K562 (cell line): ENCODE data around the gene MRGPRF. TPM values are rescaled to one million over a fixed set of nuclear protein-coding genes. Genes with fewer than 3 reads are reported as not detected.

Experiments
- COPS2 ChIP-seq: fragments of 450-650 bp; conservative IDR thresholded peaks from 2 replicates; pipeline ENCODE4 v1.6.1; 2016; ENCODE audit warnings: mild to moderate bottlenecking, moderate library complexity
- DNMT1 ChIP-seq: fragments of 450-650 bp; IDR thresholded peaks from 2 replicates; pipeline ENCODE4 v1.6.1; 2016; ENCODE audit warnings: antibody characterized with exemption, mild to moderate bottlenecking
- ESRRB ChIP-seq: fragments of 250-450 bp; sonication (Bioruptor Pico); IDR thresholded peaks from 2 replicates; pipeline ENCODE4 v1.5.0; 2020; ENCODE audit warnings: mild to moderate bottlenecking, moderate library complexity, borderline replicate concordance
- GABPA ChIP-seq: fragments of 200-800 bp; sonication (Bioruptor generic); conservative IDR thresholded peaks from 2 replicates; pipeline ENCODE4 v1.6.1; 2016; ENCODE audit warnings: low read depth, missing genetic modification characterization, missing compliant biosample characterization
- HDAC1 ChIP-seq, 2 experiments: fragments of 450-650 bp; IDR thresholded peaks; 2 replicates each; pipeline ENCODE4 v1.6.1; 2016 to 2017; ENCODE audit warnings: inconsistent platforms in 1 of 2, mild to moderate bottlenecking in 1 of 2, moderate library complexity in 1 of 2
- KDM2B ChIP-seq: fragments of 250-450 bp; sonication (Bioruptor Pico); IDR thresholded peaks from 2 replicates; pipeline ENCODE4 v1.8.0; 2021; ENCODE audit warnings: mild to moderate bottlenecking, moderate library complexity
- MEF2A ChIP-seq: IDR thresholded peaks from 2 replicates; pipeline ENCODE4 v1.6.1; 2011; ENCODE audit warnings: low read depth, mild to moderate bottlenecking, low read length, moderate library complexity; ENCODE audit not compliant: control insufficient read depth
- NBN ChIP-seq: fragments of 450-650 bp; IDR thresholded peaks from 2 replicates; pipeline ENCODE4 v1.6.1; 2016; ENCODE audit warnings: low read depth, mild to moderate bottlenecking
- REST ChIP-seq, 2 experiments: fragments of 450-650 bp; formaldehyde crosslinking in 1 of 2; IDR thresholded peaks; 2 replicates each; pipeline versions ENCODE4 v1.4.0 to v1.6.1; 2014 to 2020; ENCODE audit warnings: mild to moderate bottlenecking in 2 of 2, borderline replicate concordance in 1 of 2, low read depth in 1 of 2
- SMARCC2 ChIP-seq: fragments of 450-650 bp; IDR thresholded peaks from 2 replicates; pipeline ENCODE4 v1.6.1; 2017; ENCODE audit warnings: antibody characterized with exemption, moderate library complexity, mild to moderate bottlenecking, low read depth
- SMC3 ChIP-seq: conservative IDR thresholded peaks from 2 replicates; pipeline ENCODE4 v1.6.1; 2011; ENCODE audit warnings: low read depth, low read length, improper control_type of control experiment; ENCODE audit not compliant: insufficient read depth
- ZNF143 ChIP-seq: sonication (generic); formaldehyde crosslinking; IDR thresholded peaks from 2 replicates; pipeline ENCODE4 v1.9.0; 2022; ENCODE audit warnings: mild to moderate bottlenecking, missing genetic modification reagents
- polyA plus RNA-seq, 8 experiments: library from polyadenylated mRNA; depleted of rRNA in 4 of 8; stranded (reverse) in 5 of 8; unstranded in 3 of 8; fragments of >200 nt; fragmentation: Nextera tagmentation in 2 of 8; fragmentation: Illumina TruSeq in 1 of 8; extraction: Ambion mirVana in 2 of 8; extraction: Trizol in 1 of 8; gene quantifications; 2 replicates each; pipeline versions ENCODE4 v1.2.1 to v1.2.3, GENCODE V29; 2011 to 2014; ENCODE audit warnings: inconsistent platforms in 1 of 8, missing spikeins in 1 of 8
- total RNA-seq, 7 experiments: library from RNA; depleted of rRNA in 6 of 7; stranded (reverse); fragments of >200 nt in 6 of 7; fragmentation: Illumina TruSeq in 2 of 7; extraction: Trizol in 2 of 7; gene quantifications; 2 replicates each; pipeline versions ENCODE4 v1.2.1 to v1.2.3, GENCODE V29; 2011 to 2021; ENCODE audit warnings: low replicate concordance in 1 of 7
- TF ChIP-seq, protein P1 (sequence below): fragments of 250-450 bp; sonication (Bioruptor Pico); IDR thresholded peaks from 2 replicates; pipeline ENCODE4 v1.5.0; 2020; ENCODE audit warnings: mild to moderate bottlenecking, borderline replicate concordance
- TF ChIP-seq, protein P2 (sequence below), 2 experiments: fragments of 450-650 bp; conservative IDR thresholded peaks; 2 replicates each; pipeline ENCODE4 v1.6.1; 2017; ENCODE audit warnings: mild to moderate bottlenecking in 2 of 2, moderate library complexity in 2 of 2

Gene MRGPRF
- total and polyA plus RNA-seq, 9 of the 15 experiments (the other 6 are each of a cell fraction or from before 2014, with no cell fraction given) = not detected

GRCh38 chr11:68974421-68975194 is 38.4 kb downstream of the MRGPRF start (continued):
- TF ChIP-seq REST (IDR thresholded peaks at IDR 0.05; ENCODE audit: borderline replicate concordance) (peak; percentile 50), REST (CRISPR knock-in tag; IDR thresholded peaks at IDR 0.05; ENCODE audit: low read depth) (no peak), COPS2 (no peak), GABPA (no peak), SMARCC2 (no peak), HDAC1 (IDR thresholded peaks at IDR 0.05) (no peak), ZNF143 (peak; percentile 90), SMC3 (no peak), ESRRB (CRISPR knock-in tag) (no peak), DNMT1 (no peak), NBN (no peak), MEF2A (no peak), KDM2B (CRISPR knock-in tag) (no peak)
- TF ChIP-seq, protein P1, sequence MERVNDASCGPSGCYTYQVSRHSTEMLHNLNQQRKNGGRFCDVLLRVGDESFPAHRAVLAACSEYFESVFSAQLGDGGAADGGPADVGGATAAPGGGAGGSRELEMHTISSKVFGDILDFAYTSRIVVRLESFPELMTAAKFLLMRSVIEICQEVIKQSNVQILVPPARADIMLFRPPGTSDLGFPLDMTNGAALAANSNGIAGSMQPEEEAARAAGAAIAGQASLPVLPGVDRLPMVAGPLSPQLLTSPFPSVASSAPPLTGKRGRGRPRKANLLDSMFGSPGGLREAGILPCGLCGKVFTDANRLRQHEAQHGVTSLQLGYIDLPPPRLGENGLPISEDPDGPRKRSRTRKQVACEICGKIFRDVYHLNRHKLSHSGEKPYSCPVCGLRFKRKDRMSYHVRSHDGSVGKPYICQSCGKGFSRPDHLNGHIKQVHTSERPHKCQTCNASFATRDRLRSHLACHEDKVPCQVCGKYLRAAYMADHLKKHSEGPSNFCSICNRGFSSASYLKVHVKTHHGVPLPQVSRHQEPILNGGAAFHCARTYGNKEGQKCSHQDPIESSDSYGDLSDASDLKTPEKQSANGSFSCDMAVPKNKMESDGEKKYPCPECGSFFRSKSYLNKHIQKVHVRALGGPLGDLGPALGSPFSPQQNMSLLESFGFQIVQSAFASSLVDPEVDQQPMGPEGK (CRISPR knock-in tag) = no peak
- TF ChIP-seq, protein P2, sequence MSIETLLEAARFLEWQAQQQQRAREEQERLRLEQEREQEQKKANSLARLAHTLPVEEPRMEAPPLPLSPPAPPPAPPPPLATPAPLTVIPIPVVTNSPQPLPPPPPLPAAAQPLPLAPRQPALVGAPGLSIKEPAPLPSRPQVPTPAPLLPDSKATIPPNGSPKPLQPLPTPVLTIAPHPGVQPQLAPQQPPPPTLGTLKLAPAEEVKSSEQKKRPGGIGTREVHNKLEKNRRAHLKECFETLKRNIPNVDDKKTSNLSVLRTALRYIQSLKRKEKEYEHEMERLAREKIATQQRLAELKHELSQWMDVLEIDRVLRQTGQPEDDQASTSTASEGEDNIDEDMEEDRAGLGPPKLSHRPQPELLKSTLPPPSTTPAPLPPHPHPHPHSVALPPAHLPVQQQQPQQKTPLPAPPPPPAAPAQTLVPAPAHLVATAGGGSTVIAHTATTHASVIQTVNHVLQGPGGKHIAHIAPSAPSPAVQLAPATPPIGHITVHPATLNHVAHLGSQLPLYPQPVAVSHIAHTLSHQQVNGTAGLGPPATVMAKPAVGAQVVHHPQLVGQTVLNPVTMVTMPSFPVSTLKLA (conservative IDR thresholded peaks at IDR 0.05) = 0 out of 4 replicates have a peak, but pooled peaks of 1 of the 2 experiments have one; percentile 15
